ENCODE results near the gene TMEM238L. TPM values are rescaled to one million over a fixed set of nuclear protein-coding genes. Genes with fewer than 3 reads are reported as not detected.

TMEM238L gene
- total and polyA plus RNA-seq, 2 donors (not counting 1 experiment from before 2014, with no cell fraction given) = not detected

DNA sequence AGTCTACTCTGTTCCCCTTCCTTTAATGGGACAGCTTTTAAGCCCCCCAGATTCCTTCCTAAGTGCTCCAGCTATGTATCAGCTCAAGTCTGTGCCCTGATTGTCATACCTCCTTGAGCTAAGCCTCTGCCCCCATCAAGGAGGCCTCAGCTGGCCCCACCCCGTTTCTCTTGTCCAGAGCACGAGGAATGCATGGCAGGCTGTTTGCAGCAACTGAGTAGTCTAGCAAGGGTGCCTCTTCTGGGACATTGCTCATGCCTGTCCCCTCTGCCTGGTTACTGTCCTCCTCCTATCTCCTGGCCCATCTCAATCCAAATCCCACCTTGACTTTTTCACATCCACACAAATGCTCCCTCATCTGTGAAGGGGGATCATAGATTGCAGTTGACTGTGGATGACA, 46.3 kb downstream of the TMEM238L start:
- DNase-seq (ENCODE audit: low read depth in 2 of 2) = no peak
- Histone ChIP-seq H4K20me1 (ENCODE audit: control insufficient read depth, extremely low read depth, insufficient read depth, low read length) (no peaks in the 10 kb centered on the region), H3K27me3 (ENCODE audit: control insufficient read depth, insufficient read depth, low read length) (no peaks in the 10 kb centered on the region), H3K79me2 (ENCODE audit: control insufficient read depth, insufficient read depth, low read length) (no peaks in the 10 kb centered on the region), H3K4me3 (replicated peaks in 1 of 4; ENCODE audit: control extremely low read depth in 1 of 4, insufficient read depth in 1 of 4, low read depth in 3 of 4, low read length in 4 of 4) (no peak overlapping the region), H3K4me2 (ENCODE audit: extremely low read depth, insufficient read depth, low read length) (no peak overlapping the region), H3K4me1 (ENCODE audit: control insufficient read depth, extremely low read depth, insufficient read depth, low read length) (no peaks in the 10 kb centered on the region), H3K27ac (ENCODE audit: insufficient read depth, low read length) (no peak overlapping the region), H3K9me3 (ENCODE audit: control insufficient read depth, insufficient read depth, low read depth, low read length) (no peaks in the 10 kb centered on the region), H3K36me3 (ENCODE audit: control insufficient read depth, insufficient read depth, low read length) (no peaks in the 10 kb centered on the region), H3K9ac (ENCODE audit: insufficient read depth, low read length) (no peak overlapping the region), H2AFZ (ENCODE audit: low read length) (no peak overlapping the region)
- TF ChIP-seq, protein P1, sequence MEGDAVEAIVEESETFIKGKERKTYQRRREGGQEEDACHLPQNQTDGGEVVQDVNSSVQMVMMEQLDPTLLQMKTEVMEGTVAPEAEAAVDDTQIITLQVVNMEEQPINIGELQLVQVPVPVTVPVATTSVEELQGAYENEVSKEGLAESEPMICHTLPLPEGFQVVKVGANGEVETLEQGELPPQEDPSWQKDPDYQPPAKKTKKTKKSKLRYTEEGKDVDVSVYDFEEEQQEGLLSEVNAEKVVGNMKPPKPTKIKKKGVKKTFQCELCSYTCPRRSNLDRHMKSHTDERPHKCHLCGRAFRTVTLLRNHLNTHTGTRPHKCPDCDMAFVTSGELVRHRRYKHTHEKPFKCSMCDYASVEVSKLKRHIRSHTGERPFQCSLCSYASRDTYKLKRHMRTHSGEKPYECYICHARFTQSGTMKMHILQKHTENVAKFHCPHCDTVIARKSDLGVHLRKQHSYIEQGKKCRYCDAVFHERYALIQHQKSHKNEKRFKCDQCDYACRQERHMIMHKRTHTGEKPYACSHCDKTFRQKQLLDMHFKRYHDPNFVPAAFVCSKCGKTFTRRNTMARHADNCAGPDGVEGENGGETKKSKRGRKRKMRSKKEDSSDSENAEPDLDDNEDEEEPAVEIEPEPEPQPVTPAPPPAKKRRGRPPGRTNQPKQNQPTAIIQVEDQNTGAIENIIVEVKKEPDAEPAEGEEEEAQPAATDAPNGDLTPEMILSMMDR (conservative IDR thresholded peaks at IDR 0.05 in 1 of 2, IDR thresholded peaks at IDR 0.05 in 1 of 2; ENCODE audit: low read depth in 1 of 2, low read length in 2 of 2) = no peak
- no peak for TF ChIP-seq EZH2 (IDR thresholded peaks at IDR 0.05; ENCODE audit: low read length, missing control alignments)

DNA sequence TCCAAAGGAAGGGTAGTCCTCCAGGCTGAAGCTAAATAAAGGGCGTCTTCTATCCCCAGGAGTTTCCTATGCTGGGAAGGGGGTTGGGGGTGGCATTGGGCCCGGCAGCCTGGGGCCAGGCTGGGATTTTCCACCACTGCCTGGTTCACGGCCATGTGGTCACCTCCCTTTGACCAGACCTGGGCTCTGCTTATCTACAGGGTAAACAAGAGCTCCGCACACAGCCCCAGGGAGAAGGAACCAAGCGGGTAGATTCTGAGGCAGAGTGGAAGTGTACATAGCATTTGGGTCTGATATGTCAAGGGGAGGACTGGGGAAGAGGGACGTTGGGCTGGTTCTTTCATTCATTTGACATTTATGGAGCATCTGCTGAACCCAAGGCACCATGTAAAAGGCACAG, 46.8 kb downstream of the TMEM238L start:
- Histone ChIP-seq H3K79me2 (ENCODE audit: control insufficient read depth, insufficient read depth, low read length) (no peaks in the 10 kb centered on the region), H4K20me1 (ENCODE audit: control insufficient read depth, extremely low read depth, insufficient read depth, low read length) (no peaks in the 10 kb centered on the region), H3K9ac (ENCODE audit: insufficient read depth, low read length) (no peak overlapping the region), H3K27ac (ENCODE audit: insufficient read depth, low read length) (no peak overlapping the region), H3K27me3 (ENCODE audit: control insufficient read depth, insufficient read depth, low read length) (no peaks in the 10 kb centered on the region), H3K36me3 (ENCODE audit: control insufficient read depth, insufficient read depth, low read length) (no peaks in the 10 kb centered on the region), H3K4me2 (ENCODE audit: extremely low read depth, insufficient read depth, low read length) (no peak overlapping the region), H2AFZ (ENCODE audit: low read length) (no peak overlapping the region), H3K4me1 (ENCODE audit: control insufficient read depth, extremely low read depth, insufficient read depth, low read length) (no peaks in the 10 kb centered on the region), H3K4me3 (replicated peaks in 1 of 4; ENCODE audit: control extremely low read depth in 1 of 4, insufficient read depth in 1 of 4, low read depth in 3 of 4, low read length in 4 of 4) (no peak overlapping the region), H3K9me3 (ENCODE audit: control insufficient read depth, insufficient read depth, low read depth, low read length) (no peaks in the 10 kb centered on the region)
- TF ChIP-seq, protein P1 (conservative IDR thresholded peaks at IDR 0.05 in 1 of 2, IDR thresholded peaks at IDR 0.05 in 1 of 2; ENCODE audit: low read depth in 1 of 2, low read length in 2 of 2) = no peak
- no peak for TF ChIP-seq EZH2 (IDR thresholded peaks at IDR 0.05; ENCODE audit: low read length, missing control alignments)
- DNase-seq (ENCODE audit: low read depth in 2 of 2) = no peak

DNA sequence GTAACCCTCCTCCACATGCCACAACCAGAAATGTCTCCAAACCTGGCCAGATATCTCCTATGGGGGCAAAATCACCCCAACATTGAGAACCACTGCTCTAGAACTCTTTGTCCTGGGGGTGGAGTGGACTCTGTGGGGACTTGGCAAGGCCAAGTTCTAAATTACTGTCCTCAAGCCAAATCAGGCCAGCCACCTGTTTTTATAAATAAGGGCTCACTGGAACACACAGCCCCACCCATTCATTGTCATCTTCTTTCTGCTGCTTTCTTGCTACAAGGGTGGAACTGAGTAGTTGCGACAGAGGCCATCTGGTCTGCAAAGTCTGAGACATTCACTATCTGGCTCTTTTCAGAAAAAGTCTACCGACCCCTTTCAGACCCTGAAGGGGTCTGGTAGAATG, 47.3 kb downstream of the TMEM238L start:
- Histone ChIP-seq H3K36me3 (ENCODE audit: control insufficient read depth, insufficient read depth, low read length) (no peaks in the 10 kb centered on the region), H3K9me3 (ENCODE audit: control insufficient read depth, insufficient read depth, low read depth, low read length) (no peaks in the 10 kb centered on the region)
- no peak for TF ChIP-seq EZH2 (IDR thresholded peaks at IDR 0.05; ENCODE audit: low read length, missing control alignments)
- TF ChIP-seq, protein P1 (conservative IDR thresholded peaks at IDR 0.05 in 1 of 2, IDR thresholded peaks at IDR 0.05 in 1 of 2; ENCODE audit: low read depth in 1 of 2, low read length in 2 of 2) = no peak

More for the DNA sequence above, 47.3 kb downstream of the TMEM238L start:
- no peak overlapping the region for H3K4me2 ChIP-seq (ENCODE audit: extremely low read depth, insufficient read depth, low read length)
- H3K27me3 ChIP-seq (ENCODE audit: control insufficient read depth, insufficient read depth, low read length) = no peaks in the 10 kb centered on the region
- H3K9ac ChIP-seq (ENCODE audit: insufficient read depth, low read length) = no peak overlapping the region
- DNase-seq (ENCODE audit: low read depth in 2 of 2) = no peak
- no peaks in the 10 kb centered on the region for H3K79me2 ChIP-seq (ENCODE audit: control insufficient read depth, insufficient read depth, low read length)
- H3K27ac ChIP-seq (ENCODE audit: insufficient read depth, low read length) = no peak overlapping the region
- H3K4me1 ChIP-seq (ENCODE audit: control insufficient read depth, extremely low read depth, insufficient read depth, low read length) = no peaks in the 10 kb centered on the region
- no peak overlapping the region for H2AFZ ChIP-seq (ENCODE audit: low read length)
- no peak overlapping the region for H3K4me3 ChIP-seq (replicated peaks in 1 of 4; ENCODE audit: control extremely low read depth in 1 of 4, insufficient read depth in 1 of 4, low read depth in 3 of 4, low read length in 4 of 4)
- H4K20me1 ChIP-seq (ENCODE audit: control insufficient read depth, extremely low read depth, insufficient read depth, low read length) = no peaks in the 10 kb centered on the region

Data from fibroblast of lung (primary cell).